ENCODE measurements around the gene KCNG1.

KCNG1 gene

GRCh38 chr20:51014797-51015722 lies 7.8 kb downstream of the KCNG1 start:
- Histone ChIP-seq H2AFZ (ENCODE audit: low read length) (no peak overlapping the region), H3F3A (ENCODE audit: insufficient read depth, low read length) (no peaks in the 10 kb centered on the region), H3K4me3 (ENCODE audit: low read depth, low read length, poor library complexity, severe bottlenecking) (no peak overlapping the region), H3K36me3 (ENCODE audit: insufficient read depth, low read length) (no peaks in the 10 kb centered on the region), H3K27me3 (ENCODE audit: insufficient read depth, low read length) (no peaks in the 10 kb centered on the region), H3K9ac (ENCODE audit: low read length) (no peak overlapping the region), H3K79me2 (ENCODE audit: insufficient read depth, low read length) (no peaks in the 10 kb centered on the region), H3K27ac (ENCODE audit: low read depth, low read length, poor library complexity, severe bottlenecking) (no peak overlapping the region), H3K9me2 (ENCODE audit: low read depth, low read length) (no peaks in the 10 kb centered on the region), H3K4me2 (ENCODE audit: low read length) (no peak overlapping the region), H3K9me3 (ENCODE audit: low read length) (no peaks in the 10 kb centered on the region), H3K4me1 (ENCODE audit: insufficient read depth, low read length, severe bottlenecking) (no peaks in the 10 kb centered on the region), H4K20me1 (ENCODE audit: insufficient read depth, low read length) (no peaks in the 10 kb centered on the region)
- peak; percentile 71 for TF ChIP-seq CTCF (IDR thresholded peaks at IDR 0.05; ENCODE audit: low read length)
- no peak for TF ChIP-seq EZH2 (IDR thresholded peaks at IDR 0.05; ENCODE audit: borderline replicate concordance, low read length)

GRCh38 chr20:51013577-51014330 lies 9.2 kb downstream of the KCNG1 start:
- H2AFZ ChIP-seq (ENCODE audit: low read length), result no peak overlapping the region
- H3K27me3 ChIP-seq (ENCODE audit: insufficient read depth, low read length), result no peaks in the 10 kb centered on the region
- no peaks in the 10 kb centered on the region for H3K79me2 ChIP-seq (ENCODE audit: insufficient read depth, low read length)
- no peak overlapping the region for H3K9ac ChIP-seq (ENCODE audit: low read length)
- no peaks in the 10 kb centered on the region for H3K4me1 ChIP-seq (ENCODE audit: insufficient read depth, low read length, severe bottlenecking)
- no peaks in the 10 kb centered on the region for H3K9me3 ChIP-seq (ENCODE audit: low read length)
- TF ChIP-seq CTCF (IDR thresholded peaks at IDR 0.05; ENCODE audit: low read length), result no peak
- TF ChIP-seq EZH2 (IDR thresholded peaks at IDR 0.05; ENCODE audit: borderline replicate concordance, low read length), result no peak
- H3K27ac ChIP-seq (ENCODE audit: low read depth, low read length, poor library complexity, severe bottlenecking), result no peak overlapping the region
- no peak overlapping the region for H3K4me2 ChIP-seq (ENCODE audit: low read length)
- H3K9me2 ChIP-seq (ENCODE audit: low read depth, low read length), result no peaks in the 10 kb centered on the region
- H3K4me3 ChIP-seq (ENCODE audit: low read depth, low read length, poor library complexity, severe bottlenecking), result no peak overlapping the region
- H4K20me1 ChIP-seq (ENCODE audit: insufficient read depth, low read length), result no peaks in the 10 kb centered on the region
- H3F3A ChIP-seq (ENCODE audit: insufficient read depth, low read length), result no peaks in the 10 kb centered on the region
- H3K36me3 ChIP-seq (ENCODE audit: insufficient read depth, low read length), result no peaks in the 10 kb centered on the region

- H3K4me2 ChIP-seq (ENCODE audit: low read length), result no peak overlapping the region
Observed at GRCh38 chr20:51012357-51012756, 10.6 kb downstream of the KCNG1 start.

More at GRCh38 chr20:51012357-51012756, 10.6 kb downstream of the KCNG1 start:
- H3K27me3 ChIP-seq (ENCODE audit: insufficient read depth, low read length), result no peaks in the 10 kb centered on the region
- H4K20me1 ChIP-seq (ENCODE audit: insufficient read depth, low read length), result no peaks in the 10 kb centered on the region
- TF ChIP-seq EZH2 (IDR thresholded peaks at IDR 0.05; ENCODE audit: borderline replicate concordance, low read length) (no peak), CTCF (IDR thresholded peaks at IDR 0.05; ENCODE audit: low read length) (no peak)
- H3K27ac ChIP-seq (ENCODE audit: low read depth, low read length, poor library complexity, severe bottlenecking), result no peak overlapping the region
- no peak overlapping the region for H3K9ac ChIP-seq (ENCODE audit: low read length)
- no peaks in the 10 kb centered on the region for H3K9me2 ChIP-seq (ENCODE audit: low read depth, low read length)
- no peak overlapping the region for H3K4me3 ChIP-seq (ENCODE audit: low read depth, low read length, poor library complexity, severe bottlenecking)
- H3K36me3 ChIP-seq (ENCODE audit: insufficient read depth, low read length), result no peaks in the 10 kb centered on the region
- H3K9me3 ChIP-seq (ENCODE audit: low read length), result no peaks in the 10 kb centered on the region
- H3K79me2 ChIP-seq (ENCODE audit: insufficient read depth, low read length), result no peaks in the 10 kb centered on the region
- H3F3A ChIP-seq (ENCODE audit: insufficient read depth, low read length), result no peaks in the 10 kb centered on the region
- H2AFZ ChIP-seq (ENCODE audit: low read length), result no peak overlapping the region
- no peaks in the 10 kb centered on the region for H3K4me1 ChIP-seq (ENCODE audit: insufficient read depth, low read length, severe bottlenecking)
